ENCODE results near the gene NSF. TPM values are rescaled to one million over a fixed set of nuclear protein-coding genes. Genes with fewer than 3 reads are reported as not detected.

NSF gene
- total RNA-seq, 1 donor from 2014 or later, result 43.0 TPM

DNA sequence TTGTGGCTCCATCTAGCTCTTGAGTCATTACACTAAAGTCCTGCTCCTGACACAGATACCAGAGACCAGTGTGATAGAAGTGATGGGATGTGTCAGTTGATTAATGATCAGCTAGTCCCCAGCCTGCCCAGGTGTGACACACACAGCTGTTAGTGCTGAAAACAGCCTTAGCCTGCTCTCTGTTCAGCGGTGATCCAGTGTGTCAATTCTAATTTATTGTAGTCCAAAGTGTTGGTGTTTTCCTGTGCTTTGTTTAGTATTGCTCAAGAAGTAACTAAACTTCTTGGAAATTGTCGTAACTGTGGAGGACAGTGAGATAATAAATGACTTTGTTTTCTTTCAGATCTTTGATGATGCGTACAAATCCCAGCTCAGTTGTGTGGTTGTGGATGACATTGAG, 135.7 kb downstream of the NSF start:
- DNase-seq (ENCODE audit: low spot score), result no peak
- no peak overlapping the region for H3K4me3 Mint-ChIP-seq
- H3F3A ChIP-seq (ENCODE audit: low read depth), result peaks cover 3% of the 10 kb centered on the region
- H3K4me2 ChIP-seq, result no peak overlapping the region
- no peak overlapping the region for H3K9ac ChIP-seq
- H3K4me1 Mint-ChIP-seq, result peaks cover 81% of the 10 kb centered on the region
- peaks cover 11% of the 10 kb centered on the region for H3K4me1 ChIP-seq
- no peaks in the 10 kb centered on the region for H3K9me3 Mint-ChIP-seq
- no peaks in the 10 kb centered on the region for H3K79me2 ChIP-seq (ENCODE audit: low read depth)
- H3K27me3 Mint-ChIP-seq (ENCODE audit: insufficient read depth, low read depth), result peaks cover 1% of the 10 kb centered on the region
- no peak overlapping the region for H2AFZ ChIP-seq (replicated peaks)
- H3K36me3 ChIP-seq, result no peaks in the 10 kb centered on the region
- H3K27me3 ChIP-seq, result no peaks in the 10 kb centered on the region
- H3K9me3 ChIP-seq (ENCODE audit: low read depth), result no peaks in the 10 kb centered on the region
- H4K20me1 ChIP-seq (ENCODE audit: low read depth), result no peaks in the 10 kb centered on the region
- peaks cover 15% of the 10 kb centered on the region for H3K36me3 Mint-ChIP-seq
- no peak overlapping the region for H3K27ac ChIP-seq
- no peak for TF ChIP-seq EZH2phosphoT487 (IDR thresholded peaks at IDR 0.05)
- TF ChIP-seq EZH2 (IDR thresholded peaks at IDR 0.05), result no peak
- TF ChIP-seq, protein P1, sequence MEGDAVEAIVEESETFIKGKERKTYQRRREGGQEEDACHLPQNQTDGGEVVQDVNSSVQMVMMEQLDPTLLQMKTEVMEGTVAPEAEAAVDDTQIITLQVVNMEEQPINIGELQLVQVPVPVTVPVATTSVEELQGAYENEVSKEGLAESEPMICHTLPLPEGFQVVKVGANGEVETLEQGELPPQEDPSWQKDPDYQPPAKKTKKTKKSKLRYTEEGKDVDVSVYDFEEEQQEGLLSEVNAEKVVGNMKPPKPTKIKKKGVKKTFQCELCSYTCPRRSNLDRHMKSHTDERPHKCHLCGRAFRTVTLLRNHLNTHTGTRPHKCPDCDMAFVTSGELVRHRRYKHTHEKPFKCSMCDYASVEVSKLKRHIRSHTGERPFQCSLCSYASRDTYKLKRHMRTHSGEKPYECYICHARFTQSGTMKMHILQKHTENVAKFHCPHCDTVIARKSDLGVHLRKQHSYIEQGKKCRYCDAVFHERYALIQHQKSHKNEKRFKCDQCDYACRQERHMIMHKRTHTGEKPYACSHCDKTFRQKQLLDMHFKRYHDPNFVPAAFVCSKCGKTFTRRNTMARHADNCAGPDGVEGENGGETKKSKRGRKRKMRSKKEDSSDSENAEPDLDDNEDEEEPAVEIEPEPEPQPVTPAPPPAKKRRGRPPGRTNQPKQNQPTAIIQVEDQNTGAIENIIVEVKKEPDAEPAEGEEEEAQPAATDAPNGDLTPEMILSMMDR (IDR thresholded peaks at IDR 0.05), result no peak
- no peak overlapping the region for H3K4me3 ChIP-seq
- H3K27ac Mint-ChIP-seq, result peak overlapping the region; percentile 99

DNA sequence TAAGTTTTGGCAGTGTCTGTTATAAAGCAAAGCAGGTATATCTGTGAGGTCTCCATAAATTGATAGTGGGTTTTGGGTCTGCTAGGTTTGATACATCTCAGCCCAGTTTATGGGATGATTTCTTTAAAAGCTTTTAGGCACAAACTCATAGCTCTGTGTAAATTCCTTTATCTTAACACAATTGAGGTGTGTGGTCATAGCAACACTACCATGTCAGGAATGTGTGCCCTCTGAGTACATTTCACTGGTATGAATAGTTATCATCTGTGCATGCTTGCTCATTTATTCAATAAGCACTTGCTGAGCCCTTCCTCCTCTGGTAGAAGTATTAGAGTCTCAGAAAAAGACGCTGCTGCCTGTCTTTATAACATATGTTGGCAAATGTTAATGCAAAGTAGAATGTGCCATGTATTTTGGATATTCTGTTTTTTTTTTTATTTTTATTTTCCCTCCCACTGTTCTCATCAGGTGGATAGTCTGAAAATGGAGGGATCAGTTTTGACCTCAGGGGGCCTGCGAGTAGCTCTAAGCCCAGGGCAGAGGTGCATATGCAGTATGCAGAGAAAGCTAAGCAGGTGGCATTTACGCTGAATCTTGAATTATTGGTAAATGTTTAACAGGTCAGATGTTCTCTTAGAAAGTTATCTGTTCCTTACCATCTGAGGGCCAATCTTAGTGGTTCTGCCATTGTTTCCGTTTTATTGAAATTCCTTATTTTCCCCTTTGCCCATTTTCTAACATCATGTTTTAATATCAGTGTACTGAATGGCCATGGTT, 137.3 kb downstream of the NSF start:
- Histone ChIP-seq H3K27me3 (no peaks in the 10 kb centered on the region), H4K20me1 (ENCODE audit: low read depth) (no peaks in the 10 kb centered on the region), H3K4me1 (peaks cover 21% of the 10 kb centered on the region), H3K4me3 (no peak overlapping the region), H3K9me3 (ENCODE audit: low read depth) (no peaks in the 10 kb centered on the region), H3K9ac (no peak overlapping the region), H3K36me3 (no peaks in the 10 kb centered on the region), H3K4me2 (no peak overlapping the region), H3F3A (ENCODE audit: low read depth) (peaks cover 15% of the 10 kb centered on the region), H3K27ac (no peak overlapping the region), H2AFZ (replicated peaks) (no peak overlapping the region), H3K79me2 (ENCODE audit: low read depth) (no peaks in the 10 kb centered on the region)
- peak overlapping the region; percentile 99 for H3K27ac Mint-ChIP-seq
- TF ChIP-seq EZH2phosphoT487 (IDR thresholded peaks at IDR 0.05), result no peak
- H3K36me3 Mint-ChIP-seq, result peaks cover 10% of the 10 kb centered on the region
- no peaks in the 10 kb centered on the region for H3K27me3 Mint-ChIP-seq (ENCODE audit: insufficient read depth, low read depth)
- no peaks in the 10 kb centered on the region for H3K9me3 Mint-ChIP-seq
- DNase-seq (ENCODE audit: low spot score), result no peak
- H3K4me3 Mint-ChIP-seq, result peak overlapping the region; percentile 46
- peaks cover 84% of the 10 kb centered on the region for H3K4me1 Mint-ChIP-seq

DNA sequence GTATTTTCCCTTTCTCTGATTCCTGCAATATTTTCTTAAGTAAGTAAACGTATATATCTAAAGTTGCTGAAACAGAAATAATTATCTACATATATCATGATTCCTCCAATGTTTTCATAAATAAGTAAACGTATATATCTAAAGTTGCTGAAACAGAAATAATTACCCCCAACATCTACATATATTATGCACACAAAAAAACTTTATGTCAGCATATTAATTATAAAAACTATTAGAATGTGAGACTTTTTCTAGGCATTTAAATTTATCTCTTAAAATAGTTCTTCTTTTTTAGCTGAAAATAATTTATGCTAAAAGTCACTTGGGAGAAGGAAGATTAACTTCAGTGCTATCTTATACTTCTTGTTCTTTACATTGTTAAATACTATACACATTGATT, 139.6 kb downstream of the NSF start:
- H3K27me3 Mint-ChIP-seq (ENCODE audit: insufficient read depth, low read depth), result peaks cover 2% of the 10 kb centered on the region
- TF ChIP-seq, protein P1 (IDR thresholded peaks at IDR 0.05), result no peak
- TF ChIP-seq EZH2 (IDR thresholded peaks at IDR 0.05) (no peak), EZH2phosphoT487 (IDR thresholded peaks at IDR 0.05) (no peak)

DNA sequence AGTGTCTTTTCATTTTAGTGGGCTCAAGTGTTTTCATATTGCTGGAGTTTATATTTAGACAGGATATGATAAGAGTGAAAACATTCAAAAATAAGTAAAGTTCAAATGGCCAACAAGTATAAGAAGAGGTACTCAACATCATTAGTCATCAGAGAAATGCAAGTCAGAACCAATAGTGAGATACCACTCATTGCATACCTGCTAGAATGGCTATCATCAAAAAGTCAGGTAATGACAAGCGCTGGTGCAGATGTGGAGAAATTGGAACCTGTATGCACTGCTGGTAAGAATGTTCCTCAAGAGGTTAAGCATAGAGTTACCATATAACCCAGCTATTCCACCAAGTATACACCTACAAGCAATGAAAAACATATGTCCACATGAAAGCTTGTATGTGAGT, 140.2 kb downstream of the NSF start:
- Histone ChIP-seq H3K27ac (no peak overlapping the region), H3K4me3 (no peak overlapping the region), H3K4me2 (no peak overlapping the region), H3F3A (ENCODE audit: low read depth) (peaks cover 29% of the 10 kb centered on the region), H3K9ac (no peak overlapping the region), H3K9me3 (ENCODE audit: low read depth) (no peaks in the 10 kb centered on the region), H3K79me2 (ENCODE audit: low read depth) (no peaks in the 10 kb centered on the region), H4K20me1 (ENCODE audit: low read depth) (no peaks in the 10 kb centered on the region), H2AFZ (replicated peaks) (no peak overlapping the region), H3K36me3 (no peaks in the 10 kb centered on the region), H3K4me1 (peaks cover 35% of the 10 kb centered on the region), H3K27me3 (no peaks in the 10 kb centered on the region)
- no peak overlapping the region for H3K4me3 Mint-ChIP-seq
- no peak for TF ChIP-seq EZH2 (IDR thresholded peaks at IDR 0.05)
- no peak for TF ChIP-seq EZH2phosphoT487 (IDR thresholded peaks at IDR 0.05)
- TF ChIP-seq, protein P1 (IDR thresholded peaks at IDR 0.05), result no peak
- H3K36me3 Mint-ChIP-seq, result no peaks in the 10 kb centered on the region
- peak overlapping the region; percentile 30 for H3K27ac Mint-ChIP-seq
- H3K9me3 Mint-ChIP-seq, result no peaks in the 10 kb centered on the region
- H3K27me3 Mint-ChIP-seq (ENCODE audit: insufficient read depth, low read depth), result peaks cover 2% of the 10 kb centered on the region
- peaks cover 92% of the 10 kb centered on the region for H3K4me1 Mint-ChIP-seq
- no peak for DNase-seq (ENCODE audit: low spot score)

More for the DNA sequence above, 139.6 kb downstream of the NSF start:
- no peak for DNase-seq (ENCODE audit: low spot score)
- Histone ChIP-seq H2AFZ (replicated peaks) (no peak overlapping the region), H3K79me2 (ENCODE audit: low read depth) (no peaks in the 10 kb centered on the region), H3K4me1 (peaks cover 35% of the 10 kb centered on the region), H3K27ac (no peak overlapping the region), H3K36me3 (no peaks in the 10 kb centered on the region), H3K9me3 (ENCODE audit: low read depth) (no peaks in the 10 kb centered on the region), H3K4me3 (no peak overlapping the region), H3K9ac (no peak overlapping the region), H3K27me3 (no peaks in the 10 kb centered on the region), H4K20me1 (ENCODE audit: low read depth) (no peaks in the 10 kb centered on the region), H3F3A (ENCODE audit: low read depth) (peaks cover 29% of the 10 kb centered on the region), H3K4me2 (no peak overlapping the region)
- peak overlapping the region; percentile 30 for H3K27ac Mint-ChIP-seq
- H3K4me3 Mint-ChIP-seq, result no peak overlapping the region
- H3K4me1 Mint-ChIP-seq, result peaks cover 93% of the 10 kb centered on the region
- no peaks in the 10 kb centered on the region for H3K9me3 Mint-ChIP-seq
- H3K36me3 Mint-ChIP-seq, result no peaks in the 10 kb centered on the region

Data from neural progenitor cell (in vitro differentiated cells).